GM21723 (cell line): ENCODE data around the gene ZFAND3.

ENCODE experiments used
- ATAC-seq: cut with Tn5 transposase; IDR thresholded peaks from one replicate; pipeline ENCODE4 v1.9.1; 2021; ENCODE audit warnings: mild to moderate bottlenecking, moderate library complexity; ENCODE audit not compliant: unreplicated experiment

Gene ZFAND3

GRCh38 chr6:37819177-37819801 lies at the start of gene ZFAND3:
Gene ZFAND3 (plus strand): TSS chr6:37819727. CDS start chr6:37819946, 219 bp downstream.
- ATAC-seq: peak; percentile 85

GRCh38 chr6:37774028-37774680 lies 45.4 kb upstream of the ZFAND3 start:
- ATAC-seq: no peak

- no peak for ATAC-seq
These were observed 43.0 kb upstream of the ZFAND3 start for GRCh38 chr6:37776566-37776965.

DNA sequence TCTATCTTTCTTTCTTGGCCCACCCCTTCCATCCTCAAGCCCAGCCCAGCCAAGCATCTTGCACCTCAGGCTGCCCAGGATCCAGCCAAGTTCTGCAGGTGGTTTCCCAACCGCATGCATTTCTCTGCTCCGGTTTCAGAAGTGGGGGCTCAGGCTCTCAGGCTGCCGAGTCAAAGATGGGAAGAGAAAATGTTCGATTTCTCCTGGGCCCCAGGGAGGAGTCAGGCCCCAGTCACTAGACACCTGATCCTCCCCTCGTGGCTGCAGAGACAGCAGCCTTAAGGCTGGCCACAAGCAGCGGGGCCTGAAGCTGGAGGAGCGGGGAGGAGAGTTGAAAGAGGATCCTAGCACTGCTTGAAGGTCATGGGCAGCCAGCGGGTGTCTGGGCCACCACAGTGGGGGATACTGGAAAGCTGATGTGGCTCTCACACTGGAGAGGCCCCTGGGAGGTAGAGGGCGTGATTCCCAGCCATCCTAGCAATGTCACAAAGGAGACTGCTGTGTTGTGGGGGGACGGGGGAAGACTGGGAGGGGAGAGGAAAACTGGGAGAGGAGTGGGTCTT lies 42.2 kb upstream of the ZFAND3 start:
- peak; percentile 59 for ATAC-seq

DNA sequence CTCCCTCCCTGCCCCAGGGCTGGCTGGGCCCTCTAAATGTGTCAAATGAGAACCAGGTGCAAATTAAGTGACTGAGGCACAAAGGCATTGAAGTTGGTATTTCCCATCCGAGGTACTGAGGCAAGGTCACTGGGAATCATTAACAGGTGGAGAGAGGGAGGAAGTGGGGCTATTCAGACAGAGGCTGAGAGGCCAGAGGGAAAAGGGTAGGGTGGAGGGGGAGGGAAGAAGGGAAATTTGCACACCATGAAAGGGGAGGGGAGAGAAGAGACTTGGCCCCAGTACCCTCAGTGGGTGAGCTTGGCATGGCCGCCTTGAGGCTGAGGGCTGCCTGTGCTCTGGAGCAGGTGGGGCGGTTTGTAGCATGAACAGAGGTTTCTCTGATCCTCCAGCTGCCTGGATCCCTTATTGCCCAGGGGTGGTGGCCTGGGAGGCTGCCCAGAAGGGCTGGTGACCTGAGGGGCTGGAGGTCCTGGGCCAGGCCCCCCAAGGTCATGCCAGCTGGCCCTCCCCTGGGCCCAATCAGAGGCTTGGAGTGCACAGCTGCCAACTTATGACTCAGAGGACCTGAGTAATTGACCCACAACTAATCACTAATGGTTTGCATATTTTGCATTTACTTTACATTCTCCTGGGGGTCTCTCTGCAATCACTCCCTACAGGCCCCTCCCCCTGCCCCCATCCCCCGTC lies 40.3 kb upstream of the ZFAND3 start:
- no peak for ATAC-seq

DNA sequence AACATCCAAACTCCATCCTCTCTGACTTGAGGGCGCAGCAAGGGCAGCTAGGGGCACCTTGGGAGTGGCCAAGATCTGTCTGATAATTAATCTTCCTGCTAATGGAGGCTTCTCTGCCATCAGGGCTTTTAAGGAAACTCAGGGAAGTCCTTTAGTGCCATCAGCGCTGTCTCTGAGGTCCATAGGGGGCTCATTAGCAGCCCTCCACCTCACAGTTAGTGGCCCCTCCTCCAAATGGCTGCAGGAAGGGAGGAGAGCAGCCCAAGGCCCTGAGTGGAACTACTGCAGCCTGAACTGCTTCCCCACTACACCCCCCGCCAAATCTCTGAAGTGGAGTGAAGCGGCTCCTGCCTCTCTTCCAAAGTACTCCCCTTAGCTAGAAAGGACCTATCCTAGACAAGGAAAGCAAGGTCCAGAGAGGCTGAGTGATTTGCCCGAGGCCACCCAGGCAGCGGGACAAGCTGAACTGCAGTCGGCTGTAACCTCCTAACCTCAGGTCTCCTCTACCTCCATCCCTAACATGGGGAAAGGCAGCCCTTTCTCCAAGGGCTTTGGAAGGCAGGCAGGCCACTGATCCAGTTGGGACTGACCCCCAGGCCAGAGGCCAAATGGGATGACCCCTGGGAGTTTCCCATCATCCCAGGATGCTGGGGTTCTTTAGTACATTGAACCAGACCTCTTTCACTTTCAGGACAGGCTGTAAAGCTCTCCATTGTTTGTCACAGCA lies 39.5 kb upstream of the ZFAND3 start:
- no peak for ATAC-seq

DNA sequence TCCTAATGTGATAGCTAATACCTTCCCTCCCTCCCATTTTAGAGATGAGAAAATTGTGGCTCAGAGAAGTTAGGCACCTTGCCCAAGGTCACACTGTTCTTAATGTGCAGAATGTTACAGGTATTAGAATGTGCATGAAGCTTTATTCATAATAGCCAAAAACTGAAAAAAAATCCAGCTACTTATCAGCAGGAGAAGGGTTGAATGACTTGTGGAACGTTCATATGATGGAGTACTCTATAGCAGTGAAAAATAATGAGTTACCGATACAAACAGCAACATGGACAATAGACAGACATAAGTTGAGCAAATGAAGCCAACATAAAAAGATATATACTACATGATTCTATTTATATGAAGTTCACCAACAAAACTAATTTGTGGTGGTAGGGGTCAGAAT lies 37.7 kb upstream of the ZFAND3 start:
- ATAC-seq: no peak

- no peak for ATAC-seq
These were observed 36.3 kb upstream of the ZFAND3 start for GRCh38 chr6:37783025-37783855.

- ATAC-seq: no peak
These were observed 35.5 kb upstream of the ZFAND3 start for GRCh38 chr6:37783856-37784584.

DNA sequence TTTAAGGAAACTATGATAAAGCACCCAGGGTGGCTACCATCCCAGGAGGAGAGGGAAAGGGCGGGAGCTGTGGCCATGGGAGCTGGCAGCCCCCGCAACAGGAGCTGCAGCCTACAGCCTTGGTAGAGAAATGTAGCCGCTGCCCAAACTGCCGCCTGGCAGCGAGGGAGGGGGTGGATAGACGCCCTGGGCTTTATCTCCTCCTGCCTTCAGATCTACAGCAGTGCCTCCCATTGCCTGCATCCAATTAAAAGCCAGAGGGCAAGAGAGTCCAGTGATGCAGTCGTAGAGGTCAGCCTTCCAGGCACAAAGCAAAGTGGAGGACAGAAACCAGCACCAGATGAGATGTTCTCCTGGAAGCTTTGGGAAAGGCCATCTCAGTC lies 35.0 kb upstream of the ZFAND3 start:
- no peak for ATAC-seq

GRCh38 chr6:37785002-37785662 lies 34.4 kb upstream of the ZFAND3 start:
- ATAC-seq: no peak

- no peak for ATAC-seq
These were observed 33.8 kb upstream of the ZFAND3 start for GRCh38 chr6:37785663-37786270.

- no peak for ATAC-seq
These were observed 32.3 kb upstream of the ZFAND3 start for GRCh38 chr6:37787216-37787615.

- ATAC-seq: no peak
These were observed 31.3 kb upstream of the ZFAND3 start for GRCh38 chr6:37788259-37788658.

- peak; percentile 95 for ATAC-seq
These were observed 28.2 kb upstream of the ZFAND3 start for GRCh38 chr6:37791156-37791919.

DNA sequence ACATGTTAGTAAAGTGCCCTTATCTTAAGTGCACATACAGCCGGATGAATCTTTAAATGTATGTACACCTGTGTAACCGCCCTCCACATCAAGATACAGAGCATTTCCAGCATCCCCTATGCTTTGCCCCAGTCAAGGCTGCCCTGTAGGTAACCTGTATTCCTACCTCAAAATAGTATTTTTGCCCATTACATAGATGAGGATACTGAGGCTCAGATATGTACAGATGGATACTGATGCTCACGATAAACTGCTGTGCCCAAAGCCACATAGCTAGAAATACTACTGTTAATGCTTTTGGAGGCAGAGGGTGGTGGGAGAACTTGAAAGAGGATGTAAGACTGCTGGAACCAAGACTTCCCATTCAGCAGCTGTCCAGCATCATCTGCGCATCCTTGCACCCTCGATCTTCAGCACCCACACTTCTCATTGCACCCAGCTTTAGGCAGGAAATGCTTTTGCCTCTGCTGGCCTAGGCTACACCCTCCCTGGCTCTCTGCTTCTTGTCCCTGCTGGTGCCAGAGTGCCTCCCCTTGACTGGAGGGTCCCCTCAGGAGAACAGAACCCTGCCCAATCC lies 27.0 kb upstream of the ZFAND3 start:
- ATAC-seq: no peak

DNA sequence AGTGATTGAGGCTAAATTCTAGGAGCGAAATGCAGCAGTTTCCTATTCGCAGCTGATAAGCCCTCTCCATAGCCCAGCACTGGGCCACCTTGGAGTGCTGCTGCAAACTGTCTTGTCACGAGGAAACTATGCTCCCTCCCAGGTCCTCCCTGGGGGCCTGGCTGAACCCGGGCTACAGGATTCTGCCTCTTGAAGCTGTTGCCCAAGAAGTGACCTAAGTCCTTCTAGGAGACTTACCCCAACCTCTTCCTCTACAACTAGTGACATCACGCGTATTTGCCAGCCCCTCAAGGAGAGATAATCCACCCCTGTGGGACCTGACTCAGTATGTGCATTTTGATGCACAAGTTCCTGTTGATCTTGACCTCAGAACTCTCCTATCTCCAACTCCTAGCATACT lies 26.5 kb upstream of the ZFAND3 start:
- no peak for ATAC-seq

GRCh38 chr6:37794825-37795224 lies 24.7 kb upstream of the ZFAND3 start:
- ATAC-seq: no peak
